GM23248 (cell line): ENCODE results near the gene TMC2.

ENCODE experiments used
- EZH2 ChIP-seq: fragments of 200-600 bp; sonication (generic); IDR thresholded peaks from 2 replicates; pipeline ENCODE4 v1.6.1; 2018; ENCODE audit warnings: antibody characterized with exemption, mild to moderate bottlenecking; ENCODE audit not compliant: insufficient read depth, poor library complexity, severe bottlenecking
- EZH2phosphoT487 ChIP-seq: fragments of 200-600 bp; sonication (generic); IDR thresholded peaks from 2 replicates; pipeline ENCODE4 v1.6.1; 2018; ENCODE audit warnings: antibody characterized with exemption, moderate library complexity, mild to moderate bottlenecking, low read depth; ENCODE audit not compliant: insufficient read depth

DNA sequence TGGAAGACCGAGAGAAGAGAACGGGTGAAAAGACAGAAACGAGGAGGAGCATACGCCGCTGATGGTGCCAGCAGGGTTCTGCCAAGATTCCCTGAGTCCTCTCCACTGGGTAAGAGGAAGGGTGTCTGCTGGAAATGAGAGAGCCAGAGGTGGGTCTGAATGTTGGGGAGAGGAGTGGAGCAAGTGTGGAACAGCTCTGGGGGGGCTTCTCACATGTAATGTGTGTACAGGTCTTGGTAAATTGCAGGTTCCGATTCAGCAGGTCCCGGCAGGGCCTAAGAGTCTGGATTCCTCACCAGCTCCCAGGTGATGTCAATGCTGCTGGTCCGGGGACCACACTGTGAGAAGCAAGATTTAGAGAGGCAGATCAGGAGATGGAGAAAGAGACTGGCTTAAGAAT, 154.8 kb downstream of the TMC2 start:
- TF ChIP-seq EZH2phosphoT487 = no peak
- no peak for TF ChIP-seq EZH2
